HepG2 (cell line): Measurements from ENCODE around the gene ALDH3B1. TPM values are rescaled to one million over a fixed set of nuclear protein-coding genes. Genes with fewer than 3 reads are reported as not detected.

Experiments used
- CAMTA2 ChIP-seq: sonication (generic); formaldehyde crosslinking; IDR thresholded peaks from 2 replicates; pipeline ENCODE4 v1.4.0; 2020; ENCODE audit warnings: mild to moderate bottlenecking, missing genetic modification reagents, borderline replicate concordance
- CCAR2 ChIP-seq: fragments of 200-400 bp; formaldehyde crosslinking; optimal IDR thresholded peaks from 2 replicates; pipeline ENCODE3; 2018; ENCODE audit warnings: low read depth, mild to moderate bottlenecking, low read length, moderate library complexity
- CENPT ChIP-seq: sonication (generic); formaldehyde crosslinking; IDR thresholded peaks from 2 replicates; pipeline ENCODE4 v1.8.0; 2022; ENCODE audit warnings: low read depth, mild to moderate bottlenecking, moderate library complexity, missing genetic modification reagents
- HDAC2 ChIP-seq: sonication (generic); formaldehyde crosslinking; IDR thresholded peaks from 2 replicates; pipeline ENCODE4 v1.4.0; 2020; ENCODE audit warnings: missing genetic modification reagents
- KDM2A ChIP-seq: sonication (generic); formaldehyde crosslinking; IDR thresholded peaks from 2 replicates; pipeline ENCODE4 v1.4.0; 2020; ENCODE audit warnings: low read depth, missing genetic modification reagents, borderline replicate concordance
- MYPOP ChIP-seq: sonication (generic); formaldehyde crosslinking; IDR thresholded peaks from 2 replicates; pipeline ENCODE4 v1.8.1; 2023; ENCODE audit warnings: mild to moderate bottlenecking, moderate library complexity, missing genetic modification reagents
- NBN ChIP-seq: fragments of 450-650 bp; conservative IDR thresholded peaks from 2 replicates; pipeline ENCODE4 v1.6.1; 2017
- PHF5A ChIP-seq: IDR thresholded peaks from one replicate; pipeline ENCODE4 v1.6.1; 2018; ENCODE audit warnings: low read depth, missing genetic modification reagents; ENCODE audit not compliant: unreplicated experiment
- RAD21 ChIP-seq: fragments of 450-650 bp; formaldehyde crosslinking; IDR thresholded peaks from 2 replicates; pipeline ENCODE4 v1.5.0; 2020; ENCODE audit warnings: mild to moderate bottlenecking
- SALL1 ChIP-seq: sonication (generic); formaldehyde crosslinking; IDR thresholded peaks from 2 replicates; pipeline ENCODE4 v1.8.0; 2022; ENCODE audit warnings: mild to moderate bottlenecking, missing genetic modification reagents
- SP140L ChIP-seq: sonication (generic); formaldehyde crosslinking; IDR thresholded peaks from 2 replicates; pipeline ENCODE4 v1.4.0; 2020; ENCODE audit warnings: missing genetic modification reagents, borderline replicate concordance
- TEAD2 ChIP-seq: sonication (generic); formaldehyde crosslinking; IDR thresholded peaks from 2 replicates; pipeline ENCODE4 v1.9.0; 2021; ENCODE audit warnings: missing genetic modification reagents
- TFDP2 ChIP-seq: sonication (generic); formaldehyde crosslinking; IDR thresholded peaks from 2 replicates; pipeline ENCODE4 v1.4.0; 2020; ENCODE audit warnings: missing genetic modification reagents
- THAP11 ChIP-seq: IDR thresholded peaks from 2 replicates; pipeline ENCODE4 v1.6.1; 2016; ENCODE audit warnings: missing biosample characterization, missing genetic modification reagents
- THRA ChIP-seq: sonication (generic); formaldehyde crosslinking; IDR thresholded peaks from 2 replicates; pipeline ENCODE4 v1.4.0; 2020; ENCODE audit warnings: missing genetic modification reagents, borderline replicate concordance
- ZBED4 ChIP-seq: sonication (generic); formaldehyde crosslinking; IDR thresholded peaks from 2 replicates; pipeline ENCODE4 v1.4.0; 2020; ENCODE audit warnings: missing genetic modification reagents, borderline replicate concordance
- ZBTB8A ChIP-seq: sonication (generic); formaldehyde crosslinking; IDR thresholded peaks from 2 replicates; pipeline ENCODE4 v1.4.0; 2020; ENCODE audit warnings: mild to moderate bottlenecking, low read depth, missing genetic modification reagents, borderline replicate concordance
- ZNF256 ChIP-seq: sonication (generic); formaldehyde crosslinking; conservative IDR thresholded peaks from 2 replicates; pipeline ENCODE4 v1.4.0; 2020; ENCODE audit warnings: missing genetic modification reagents
- ZNF33B ChIP-seq: sonication (generic); formaldehyde crosslinking; IDR thresholded peaks from 2 replicates; pipeline ENCODE4 v1.5.1; 2020; ENCODE audit warnings: mild to moderate bottlenecking, missing genetic modification reagents
- ZNF598 ChIP-seq: sonication (generic); formaldehyde crosslinking; IDR thresholded peaks from 2 replicates; pipeline ENCODE4 v1.5.1; 2020; ENCODE audit warnings: mild to moderate bottlenecking, missing genetic modification reagents, borderline replicate concordance
- ZNF776 ChIP-seq: sonication (generic); formaldehyde crosslinking; IDR thresholded peaks from 2 replicates; pipeline ENCODE4 v1.4.0; 2020; ENCODE audit warnings: mild to moderate bottlenecking, missing genetic modification reagents
- ZNF841 ChIP-seq: sonication (generic); formaldehyde crosslinking; IDR thresholded peaks from 2 replicates; pipeline ENCODE4 v1.8.1; 2023; ENCODE audit warnings: missing genetic modification reagents, borderline replicate concordance
- polyA plus RNA-seq, 8 experiments: library from polyadenylated mRNA; depleted of rRNA in 3 of 8; stranded (reverse) in 7 of 8; unstranded in 1 of 8; fragments of >200 nt; fragmentation: Illumina TruSeq in 4 of 8; extraction: Trizol in 4 of 8; gene quantifications; 2 replicates each; pipeline versions ENCODE4 v1.2.1 to v1.2.3, GENCODE V29; 2011 to 2016; ENCODE audit warnings: low read depth in 4 of 8, missing spikeins in 1 of 8, mixed read lengths in 1 of 8; ENCODE audit not compliant: insufficient read depth in 1 of 8
- total RNA-seq, 5 experiments: library from RNA; depleted of rRNA; stranded (reverse); fragments of >200 nt; fragmentation: Illumina TruSeq; extraction: Trizol; gene quantifications; 2 replicates each; pipeline ENCODE4 v1.2.3, GENCODE V29; 2016; ENCODE audit warnings: low read depth in 1 of 5

ALDH3B1 gene
- total and polyA plus RNA-seq, 2 of the 13 experiments (the other 11 are each of a cell fraction or from before 2014, with no cell fraction given), result 4.0 to 6.7 TPM

- TF ChIP-seq HDAC2 (CRISPR knock-in tag), result peak; percentile 79
- TF ChIP-seq THAP11 (CRISPR knock-in tag), result peak; percentile 65
- no peak for TF ChIP-seq NBN
- no peak for TF ChIP-seq ZNF33B
- peak; percentile 75 for TF ChIP-seq SALL1 (CRISPR knock-in tag)
- peak; percentile 69; the same call in 1 of the 2 replicates for TF ChIP-seq THRA (CRISPR knock-in tag)
- TF ChIP-seq ZNF776 (CRISPR knock-in tag), result peak; percentile 68; the same call in 1 of the 2 replicates
- TF ChIP-seq CAMTA2 (CRISPR knock-in tag), result no peak
- no peak for TF ChIP-seq TFDP2 (CRISPR knock-in tag)
- TF ChIP-seq ZNF256 (CRISPR knock-in tag), result peak; percentile 66; the same call in 1 of the 2 replicates
- no peak for TF ChIP-seq CCAR2
- no peak for TF ChIP-seq MYPOP (CRISPR knock-in tag)
- TF ChIP-seq TEAD2, result no peak
- no peak for TF ChIP-seq ZNF841 (CRISPR knock-in tag)
- TF ChIP-seq ZBED4 (CRISPR knock-in tag), result no peak; the same call in 1 of the 2 replicates
- no peak for TF ChIP-seq SP140L (CRISPR knock-in tag)
- no peak for TF ChIP-seq CENPT (CRISPR knock-in tag)
- TF ChIP-seq ZNF598 (CRISPR knock-in tag), result 0 out of 2 replicates have a peak, but pooled peaks have one; percentile 32
- peak; percentile 13 for TF ChIP-seq PHF5A (CRISPR knock-in tag)
- no peak for TF ChIP-seq RAD21
- no peak; the same call in 1 of the 2 replicates for TF ChIP-seq KDM2A (CRISPR knock-in tag)
- TF ChIP-seq ZBTB8A, result no peak
These were observed 7.0 kb downstream of the ALDH3B1 start (continued) for GRCh38 chr11:68016904-68017817.
